GM12874 (cell line): ENCODE data around the gene GALNT1.

Experiments
- CTCF ChIP-seq: IDR thresholded peaks from 2 replicates; pipeline ENCODE4 v1.5.1; 2011; ENCODE audit warnings: low read depth, mild to moderate bottlenecking, control low read depth, low read length, moderate library complexity; ENCODE audit not compliant: insufficient read depth

GALNT1 gene

GRCh38 chr18:35578481-35578880 lies 3.1 kb upstream of the GALNT1 start:
- TF ChIP-seq CTCF, result no peak

GRCh38 chr18:35578936-35579335 lies 2.6 kb upstream of the GALNT1 start:
- no peak for TF ChIP-seq CTCF

- no peak for TF ChIP-seq CTCF
Measured at GRCh38 chr18:35580701-35581539, 620 bp upstream of the GALNT1 start.

GRCh38 chr18:35581898-35582641 lies 530 bp downstream of the GALNT1 start:
- no peak for TF ChIP-seq CTCF

GRCh38 chr18:35582899-35583558 lies 1.5 kb downstream of the GALNT1 start:
- TF ChIP-seq CTCF, result no peak

GRCh38 chr18:35584735-35585134 lies 3.2 kb downstream of the GALNT1 start:
- TF ChIP-seq CTCF, result no peak

- TF ChIP-seq CTCF, result no peak
Measured at GRCh38 chr18:35585608-35586007, 4.1 kb downstream of the GALNT1 start.
